Measurements from ENCODE around the gene LMTK3.

DNA sequence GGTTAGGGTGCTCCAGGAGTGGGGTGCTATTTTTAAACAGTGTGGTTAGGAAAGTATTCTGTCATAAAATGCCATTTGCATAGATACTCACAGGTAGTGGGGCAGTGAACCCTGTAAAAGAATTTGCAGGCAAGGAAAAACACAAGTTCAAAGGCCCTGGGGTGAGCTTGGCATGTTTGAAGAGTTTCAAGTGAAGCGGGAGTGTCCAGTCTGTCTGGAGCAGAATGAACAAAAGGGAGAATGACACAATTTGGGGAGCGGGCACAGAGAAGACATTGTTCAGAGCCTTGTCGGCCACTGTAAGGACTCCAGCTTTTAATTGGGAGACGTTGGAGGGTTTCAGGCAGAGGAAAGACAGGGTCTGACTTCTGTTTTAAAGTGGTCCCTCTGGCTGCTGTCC, 63.1 kb downstream of the LMTK3 start:
- TF ChIP-seq, protein P1, sequence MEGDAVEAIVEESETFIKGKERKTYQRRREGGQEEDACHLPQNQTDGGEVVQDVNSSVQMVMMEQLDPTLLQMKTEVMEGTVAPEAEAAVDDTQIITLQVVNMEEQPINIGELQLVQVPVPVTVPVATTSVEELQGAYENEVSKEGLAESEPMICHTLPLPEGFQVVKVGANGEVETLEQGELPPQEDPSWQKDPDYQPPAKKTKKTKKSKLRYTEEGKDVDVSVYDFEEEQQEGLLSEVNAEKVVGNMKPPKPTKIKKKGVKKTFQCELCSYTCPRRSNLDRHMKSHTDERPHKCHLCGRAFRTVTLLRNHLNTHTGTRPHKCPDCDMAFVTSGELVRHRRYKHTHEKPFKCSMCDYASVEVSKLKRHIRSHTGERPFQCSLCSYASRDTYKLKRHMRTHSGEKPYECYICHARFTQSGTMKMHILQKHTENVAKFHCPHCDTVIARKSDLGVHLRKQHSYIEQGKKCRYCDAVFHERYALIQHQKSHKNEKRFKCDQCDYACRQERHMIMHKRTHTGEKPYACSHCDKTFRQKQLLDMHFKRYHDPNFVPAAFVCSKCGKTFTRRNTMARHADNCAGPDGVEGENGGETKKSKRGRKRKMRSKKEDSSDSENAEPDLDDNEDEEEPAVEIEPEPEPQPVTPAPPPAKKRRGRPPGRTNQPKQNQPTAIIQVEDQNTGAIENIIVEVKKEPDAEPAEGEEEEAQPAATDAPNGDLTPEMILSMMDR (IDR thresholded peaks at IDR 0.05) = no peak
- TF ChIP-seq POLR2A (IDR thresholded peaks at IDR 0.05) = no peak
